IMR-90 (cell line): Measurements from ENCODE around the gene SPAG16. TPM values are rescaled to one million over a fixed set of nuclear protein-coding genes. Genes with fewer than 3 reads are reported as not detected.

Experiments used
- ATAC-seq: fragments of 200-7000 bp; cut with Tn5 transposase; 2 replicates; pipeline ENCODE4 v1.9.1; 2020; ENCODE audit warnings: low read depth, mild to moderate bottlenecking, moderate library complexity
- BruUV-seq: library from RNA; stranded (reverse); fragments of 400-500 nt; replicated peaks from 2 replicates; lab custom pipeline; 2021; lab: Mats Ljungman, UMichigan
- CTCF ChIA-PET: fragments of 300-600 bp; formaldehyde crosslinking; extraction: SDS; loops from one replicate; lab custom pipeline; 2021; ENCODE audit warnings: antibody characterized with exemption; lab: Yijun Ruan, JAX
- POLR2A ChIA-PET: fragments of 300-600 bp; sonication (Branson Sonifier 250); formaldehyde crosslinking; loops from one replicate; lab custom pipeline; 2022; ENCODE audit warnings: antibody characterized with exemption; ENCODE audit not compliant: unreplicated experiment; lab: Charles Lee
- DNase-seq: peaks from one replicate; pipeline ENCODE4 v3.0.0; 2013
- H2AFZ ChIP-seq: replicated peaks from 2 replicates; pipeline ENCODE3; 2013; ENCODE audit warnings: low read length, mild to moderate bottlenecking; ENCODE audit not compliant: poor library complexity
- H2AK5ac ChIP-seq: 2 replicates; pipeline ENCODE4 v1.6.1; 2013; ENCODE audit warnings: low read depth, low read length, inconsistent platforms
- H2AK9ac ChIP-seq: replicated peaks from 2 replicates; pipeline ENCODE3; 2013; ENCODE audit warnings: mild to moderate bottlenecking, low read depth, low read length, moderate library complexity; ENCODE audit not compliant: poor library complexity
- H2BK120ac ChIP-seq: 2 replicates; pipeline ENCODE4 v1.6.1; 2013; ENCODE audit warnings: low read depth, low read length, inconsistent platforms
- H2BK15ac ChIP-seq: 3 replicates; pipeline ENCODE4 v1.6.1; 2013; ENCODE audit warnings: low read depth, low read length, inconsistent platforms
- H2BK20ac ChIP-seq: 2 replicates; pipeline ENCODE4 v1.6.1; 2013; ENCODE audit warnings: low read depth, mild to moderate bottlenecking, inconsistent platforms, low read length, moderate library complexity
- H2BK5ac ChIP-seq: 2 replicates; pipeline ENCODE4 v1.6.1; 2013; ENCODE audit warnings: mild to moderate bottlenecking, low read depth, low read length, inconsistent platforms; ENCODE audit not compliant: poor library complexity, severe bottlenecking
- H3K14ac ChIP-seq: replicated peaks from 2 replicates; pipeline ENCODE4 v1.6.1; 2013; ENCODE audit warnings: low read depth, low read length, inconsistent platforms
- H3K18ac ChIP-seq: 2 replicates; pipeline ENCODE4 v1.6.1; 2013; ENCODE audit warnings: low read depth, low read length, control low read depth
- H3K23ac ChIP-seq: 2 replicates; pipeline ENCODE4 v1.6.1; 2013; ENCODE audit warnings: low read depth, low read length, inconsistent platforms
- H3K27ac ChIP-seq: 2 replicates; pipeline ENCODE4 v1.5.1; 2013; ENCODE audit warnings: mild to moderate bottlenecking, control low read depth, low read length; ENCODE audit not compliant: insufficient read depth
- H3K27me3 ChIP-seq: 2 replicates; pipeline ENCODE4 v1.6.1; 2013; ENCODE audit warnings: low read length; ENCODE audit not compliant: control insufficient read depth, insufficient read depth
- H3K36me3 ChIP-seq: 2 replicates; pipeline ENCODE4 v1.6.1; 2013; ENCODE audit warnings: low read length, mixed read lengths; ENCODE audit not compliant: control insufficient read depth, insufficient read depth
- H3K4ac ChIP-seq: 2 replicates; pipeline ENCODE4 v1.6.1; 2013; ENCODE audit warnings: low read depth, low read length, inconsistent platforms
- H3K4me1 ChIP-seq: 2 replicates; pipeline ENCODE4 v1.6.1; 2013; ENCODE audit warnings: low read length, mixed read lengths; ENCODE audit not compliant: control insufficient read depth, insufficient read depth
- H3K4me2 ChIP-seq: 2 replicates; pipeline ENCODE4 v1.6.1; 2013; ENCODE audit warnings: low read depth, mild to moderate bottlenecking, control low read depth, low read length, moderate library complexity
- H3K4me3 ChIP-seq: 2 replicates; pipeline ENCODE4 v1.5.1; 2013; ENCODE audit warnings: low read depth, mild to moderate bottlenecking, control low read depth, low read length, moderate library complexity; ENCODE audit not compliant: insufficient read depth
- H3K56ac ChIP-seq: 2 replicates; pipeline ENCODE4 v1.6.1; 2013; ENCODE audit warnings: low read length, inconsistent platforms; ENCODE audit not compliant: insufficient read depth; ENCODE audit errors: extremely low read depth
- H3K79me1 ChIP-seq, 2 experiments: 2 replicates each; pipeline ENCODE4 v1.6.1; 2013; ENCODE audit warnings: low read length in 2 of 2, inconsistent platforms in 1 of 2, low read depth in 1 of 2
- H3K9ac ChIP-seq: 2 replicates; pipeline ENCODE4 v1.6.1; 2013; ENCODE audit warnings: low read depth, low read length, control low read depth
- H3K9me1 ChIP-seq: 2 replicates; pipeline ENCODE4 v1.6.1; 2013; ENCODE audit warnings: low read length, inconsistent platforms; ENCODE audit not compliant: insufficient read depth
- H3K9me3 ChIP-seq: 2 replicates; pipeline ENCODE4 v1.6.1; 2013; ENCODE audit warnings: low read length; ENCODE audit not compliant: control insufficient read depth, insufficient read depth
- H4K20me1 ChIP-seq: 2 replicates; pipeline ENCODE4 v1.6.1; 2013; ENCODE audit warnings: low read length, inconsistent platforms; ENCODE audit not compliant: insufficient read depth
- H4K5ac ChIP-seq: 2 replicates; pipeline ENCODE4 v1.6.1; 2013; ENCODE audit warnings: mild to moderate bottlenecking, low read depth, low read length, control low read depth
- H4K8ac ChIP-seq, 2 experiments: 2 replicates each; pipeline ENCODE4 v1.6.1; 2013; ENCODE audit warnings: low read depth in 2 of 2, low read length in 2 of 2, control low read depth in 1 of 2, inconsistent platforms in 1 of 2
- H4K91ac ChIP-seq: 2 replicates; pipeline ENCODE4 v1.6.1; 2013; ENCODE audit warnings: low read depth, low read length, inconsistent platforms; ENCODE audit not compliant: insufficient read depth
- BHLHE40 ChIP-seq: fragments of 150-350 bp; IDR thresholded peaks from 2 replicates; pipeline ENCODE4 v1.6.1; 2016; ENCODE audit warnings: mild to moderate bottlenecking, low read depth, low read length
- CTCF ChIP-seq: conservative IDR thresholded peaks from 2 replicates; pipeline ENCODE4 v1.5.1; 2012; ENCODE audit warnings: mild to moderate bottlenecking, low read depth, low read length, improper control_type of control experiment
- MXI1 ChIP-seq: IDR thresholded peaks from 2 replicates; pipeline ENCODE4 v1.6.1; 2012; ENCODE audit warnings: low read depth, mild to moderate bottlenecking, low read length, moderate library complexity, borderline replicate concordance
- NFE2L2 ChIP-seq: fragments of 150-350 bp; IDR thresholded peaks from 2 replicates; pipeline ENCODE4 v1.6.1; 2016; ENCODE audit warnings: low read depth, mild to moderate bottlenecking, low read length
- WGBS, 2 experiments: methylation state at CpG; one replicate each; pipeline versions ENCODE4 v1.1.5 to v1.1.7; 2013; ENCODE audit warnings: missing lambda C conversion rate in 2 of 2; ENCODE audit not compliant: insufficient read length in 1 of 2; ENCODE audit errors: extremely low coverage in 2 of 2; 5-methylcytosine and 5-hydroxymethylcytosine counted together
- dilution Hi-C: fragments of 300-500 bp; cut with HindIII; formaldehyde crosslinking; loops from one replicate; pipeline ENCODE4 v1.14.3; 2018; ENCODE audit warnings: low sequenced_read_pairs; ENCODE audit not compliant: unreplicated experiment
- in situ Hi-C: fragments of 300-500 bp; cut with MboI; formaldehyde crosslinking; loops from 3 replicates; pipeline ENCODE4 v1.14.3; 2019; ENCODE audit warnings: low sequenced_read_pairs, inconsistent platforms, mixed read lengths
- intact Hi-C: fragments of 100-400 bp; cut with micrococcal nuclease; formaldehyde crosslinking; loops from 2 replicates; pipeline ENCODE4 v1.10.0; 2022
- polyA plus RNA-seq, 3 experiments: library from polyadenylated mRNA; depleted of rRNA; stranded (reverse); fragments of >200 nt; gene quantifications; 2 replicates each; pipeline ENCODE4 v1.2.3, GENCODE V29; 2012; ENCODE audit warnings: low replicate concordance in 1 of 3
- total RNA-seq: library from RNA; depleted of rRNA; stranded (reverse); fragments of >200 nt; gene quantifications from 2 replicates; pipeline ENCODE4 v1.2.3, GENCODE V29; 2012

Gene SPAG16
- total and polyA plus RNA-seq, 2 of the 4 experiments (the other 2 are of a cell fraction): 7.3 to 13.5 TPM

DNA sequence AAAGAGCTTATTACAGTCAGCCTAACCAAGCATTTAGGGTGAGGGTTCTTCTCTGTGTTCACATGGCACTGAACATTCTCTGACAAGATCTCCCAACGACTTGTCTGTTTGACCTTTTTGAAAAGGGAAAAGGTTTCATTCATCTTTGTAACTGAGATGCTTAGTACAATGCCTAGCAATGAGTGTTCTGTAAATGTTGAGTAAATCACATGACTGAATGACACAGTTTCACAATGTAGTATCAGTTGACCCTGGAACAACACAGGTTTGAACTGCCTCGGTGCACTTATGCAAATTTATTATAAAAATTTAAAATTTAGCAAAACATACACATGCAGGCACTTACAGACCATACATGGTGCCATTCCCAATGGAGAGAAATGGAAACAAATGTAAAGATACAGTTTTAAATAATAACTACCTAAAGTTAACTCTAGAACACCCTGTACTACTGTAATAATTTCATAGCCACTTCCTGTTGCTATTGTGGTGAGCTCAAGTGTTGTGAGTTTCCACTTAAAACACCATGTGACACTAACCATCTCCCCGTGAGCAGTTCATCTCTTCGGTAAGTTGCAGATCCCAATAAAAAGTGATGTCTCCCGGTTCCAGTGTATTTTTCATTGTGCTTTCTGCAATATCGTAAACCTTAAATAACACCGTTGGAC lies 1092.5 kb downstream of the SPAG16 start:
- no peak overlapping the region for H3K56ac ChIP-seq
- BruUV-seq: no TSS peak
- no peaks in the 10 kb centered on the region for H3K9me1 ChIP-seq
- no peaks in the 10 kb centered on the region for H3K79me1 ChIP-seq
- POLR2A ChIA-PET: no interaction called here
- ATAC-seq (no peak), DNase-seq (no peak)
- no peak overlapping the region for H4K91ac ChIP-seq
- no peak overlapping the region for H2BK15ac ChIP-seq
- H4K5ac ChIP-seq: no peak overlapping the region
- H3K27me3 ChIP-seq: no peaks in the 10 kb centered on the region
- H3K4me2 ChIP-seq: no peak overlapping the region
- H3K9me3 ChIP-seq: no peaks in the 10 kb centered on the region
- in situ Hi-C loops (no loop called here), dilution Hi-C loops (no loop called here), intact Hi-C loops (no loop called here)
- H3K27ac ChIP-seq: no peak overlapping the region
- no peaks in the 10 kb centered on the region for H4K20me1 ChIP-seq
- TF ChIP-seq NFE2L2 (no peak), BHLHE40 (no peak), MXI1 (no peak), CTCF (no peak)
- H3K18ac ChIP-seq: no peak overlapping the region
- CTCF ChIA-PET: no interaction called here
- no peak overlapping the region for H2AK5ac ChIP-seq
- no peak overlapping the region for H3K9ac ChIP-seq
- H2BK120ac ChIP-seq: no peak overlapping the region
- WGBS, 2 experiments: 90% methylated on average over 5 of the region's 7 CpGs; no CpG with 5 or more reads in 1 of the 2 experiments
- H3K4ac ChIP-seq: no peak overlapping the region
- H3K23ac ChIP-seq: no peak overlapping the region
- H2AK9ac ChIP-seq: no peak overlapping the region
- H3K4me3 ChIP-seq: no peak overlapping the region
- no peak overlapping the region for H2BK20ac ChIP-seq
- no peak overlapping the region for H3K14ac ChIP-seq
- H3K36me3 ChIP-seq: no peaks in the 10 kb centered on the region
- H2BK5ac ChIP-seq: no peak overlapping the region
- no peaks in the 10 kb centered on the region for H3K4me1 ChIP-seq
- H4K8ac ChIP-seq: no peak overlapping the region
- no peak overlapping the region for H2AFZ ChIP-seq
